HG02852 (cell line): ENCODE measurements around the gene TMEM181.
"Not testable (repeated sequence)": the region's sequence is repeated elsewhere in the genome, so short reads cannot be mapped to it uniquely, and the experiment has no call there.

ENCODE experiments used
- ATAC-seq: cut with Tn5 transposase; IDR thresholded peaks from one replicate; pipeline ENCODE4 v1.9.1; 2021; ENCODE audit warnings: mild to moderate bottlenecking, moderate library complexity; ENCODE audit not compliant: unreplicated experiment

The TMEM181 gene

GRCh38 chr6:158593670-158594069 lies 33.8 kb downstream of the TMEM181 start:
- no peak for ATAC-seq

GRCh38 chr6:158595223-158595622 lies 35.3 kb downstream of the TMEM181 start:
- ATAC-seq: no peak

- ATAC-seq: no peak
Measured at GRCh38 chr6:158596861-158597260, 37.0 kb downstream of the TMEM181 start.

- ATAC-seq: no peak
Measured at GRCh38 chr6:158597565-158597964, 37.7 kb downstream of the TMEM181 start.

GRCh38 chr6:158599635-158600034 lies 39.7 kb downstream of the TMEM181 start:
- ATAC-seq: no peak

GRCh38 chr6:158603261-158604047 lies 43.6 kb downstream of the TMEM181 start:
- no peak for ATAC-seq

- no peak for ATAC-seq
Measured at GRCh38 chr6:158604048-158604406, 44.1 kb downstream of the TMEM181 start.

- no peak for ATAC-seq
Measured at GRCh38 chr6:158605266-158605878, 45.5 kb downstream of the TMEM181 start.

GRCh38 chr6:158606011-158606410 lies 46.1 kb downstream of the TMEM181 start:
- ATAC-seq: not testable (repeated sequence)

- no peak for ATAC-seq
Measured at GRCh38 chr6:158606935-158607334, 47.0 kb downstream of the TMEM181 start.

GRCh38 chr6:158607411-158608170 lies 47.7 kb downstream of the TMEM181 start:
- ATAC-seq: no peak

- ATAC-seq: no peak
Measured at GRCh38 chr6:158608221-158608620, 48.3 kb downstream of the TMEM181 start.

GRCh38 chr6:158609455-158610155 lies 49.7 kb downstream of the TMEM181 start:
- no peak for ATAC-seq

- no peak for ATAC-seq
Measured at GRCh38 chr6:158610319-158610968, 50.6 kb downstream of the TMEM181 start.

GRCh38 chr6:158611039-158611438 lies 51.1 kb downstream of the TMEM181 start:
- ATAC-seq: no peak

- ATAC-seq: no peak
Measured at GRCh38 chr6:158611541-158612370, 51.9 kb downstream of the TMEM181 start.

GRCh38 chr6:158614606-158615005 lies 54.7 kb downstream of the TMEM181 start:
- not testable (repeated sequence) for ATAC-seq

GRCh38 chr6:158618289-158618688 lies 58.4 kb downstream of the TMEM181 start:
- not testable (repeated sequence) for ATAC-seq

GRCh38 chr6:158619922-158620801 lies 60.3 kb downstream of the TMEM181 start:
- ATAC-seq: no peak
